ENCODE data around the gene KBTBD12. TPM values are rescaled to one million over a fixed set of nuclear protein-coding genes. Genes with fewer than 3 reads are reported as not detected.

Gene KBTBD12
- total and polyA plus RNA-seq, 10 donors = 0.03 to 0.51 (median 0.08) TPM; not detected in 4

GRCh38 chr3:128036119-128036518, 121.1 kb downstream of the KBTBD12 start:
- no peaks in the 10 kb centered on the region for H3K27me3 ChIP-seq (replicated peaks in 1 of 7)
- TF ChIP-seq CTCF (IDR thresholded peaks at IDR 0.05 in 8 of 11, conservative IDR thresholded peaks at IDR 0.05 in 3 of 11) = no peak
- TF ChIP-seq POLR2A (IDR thresholded peaks at IDR 0.05) = no peak
- no peak for TF ChIP-seq POLR2AphosphoS5 (IDR thresholded peaks at IDR 0.05)
- H3K9me3 ChIP-seq = no peaks in the 10 kb centered on the region
- H3K4me3 ChIP-seq = no peak overlapping the region
- no peaks in the 10 kb centered on the region for H3K4me1 ChIP-seq
- intact Hi-C loops (cut with DNase I; ENCODE audit: low total_unique reads) = no loop called here
- DNase-seq = no peak
- WGBS, 5 donors = 76 to 89% (median 82%) methylated on average over 1 of the region's 1 CpG
- no peak overlapping the region for H3K27ac ChIP-seq
- H3K36me3 ChIP-seq = no peaks in the 10 kb centered on the region

Small RNA genes lying within 50 kb of the gene (small RNA-seq; reads per million reads assigned to genes)
- gene RNA5SP139 = 0 reads per million in 4 donors

Other genes with a start within 250 kb of the KBTBD12 start
- gene ABTB1, start 242.3 kb upstream of the KBTBD12 start, total RNA-seq = 100 to 1,000 TPM in 6 of 7 donors, 10 to 100 TPM in 1; 91.9 to 172 (median 152) TPM
- gene ABTB1, start 242.3 kb upstream of the KBTBD12 start, polyA plus RNA-seq = 100 to 1,000 TPM in 2 of 3 donors, 10 to 100 TPM in 1; 57.9 to 156 (median 138) TPM
- 100 to 1,000 TPM in 3 of 7 donors, 10 to 100 TPM in 4; 47.6 to 134 (median 85.9) TPM for gene MGLL, start 92.7 kb upstream of the KBTBD12 start, total RNA-seq
- gene MGLL, start 92.7 kb upstream of the KBTBD12 start, polyA plus RNA-seq = 10 to 100 TPM; 11.0 to 47.2 (median 15.8) TPM
- 100 to 1,000 TPM; 104 to 136 (median 122) TPM for gene SEC61A1, start 137.2 kb downstream of the KBTBD12 start, total RNA-seq
- gene SEC61A1, start 137.2 kb downstream of the KBTBD12 start, polyA plus RNA-seq = 10 to 100 TPM; 49.0 to 66.0 (median 51.2) TPM
- 10 to 100 TPM; 25.2 to 32.6 (median 29.2) TPM for gene RUVBL1, start 208.6 kb downstream of the KBTBD12 start, total RNA-seq
- 10 to 100 TPM; 21.6 to 36.4 (median 33.3) TPM for gene RUVBL1, start 208.6 kb downstream of the KBTBD12 start, polyA plus RNA-seq
- 10 to 100 TPM; 10.9 to 19.2 (median 16.1) TPM for gene EEFSEC, start 238.2 kb downstream of the KBTBD12 start, total RNA-seq
- gene EEFSEC, start 238.2 kb downstream of the KBTBD12 start, polyA plus RNA-seq = 10 to 100 TPM in 2 of 3 donors, 1 to 10 TPM in 1; 8.5 to 14.2 (median 11.7) TPM

Measured in spleen (tissue), 11 donors.